ENCODE data around the gene FANCD2.
A peak's percentile ranks its signal among the peaks of the same experiment; 100 is the strongest.

Gene FANCD2

DNA sequence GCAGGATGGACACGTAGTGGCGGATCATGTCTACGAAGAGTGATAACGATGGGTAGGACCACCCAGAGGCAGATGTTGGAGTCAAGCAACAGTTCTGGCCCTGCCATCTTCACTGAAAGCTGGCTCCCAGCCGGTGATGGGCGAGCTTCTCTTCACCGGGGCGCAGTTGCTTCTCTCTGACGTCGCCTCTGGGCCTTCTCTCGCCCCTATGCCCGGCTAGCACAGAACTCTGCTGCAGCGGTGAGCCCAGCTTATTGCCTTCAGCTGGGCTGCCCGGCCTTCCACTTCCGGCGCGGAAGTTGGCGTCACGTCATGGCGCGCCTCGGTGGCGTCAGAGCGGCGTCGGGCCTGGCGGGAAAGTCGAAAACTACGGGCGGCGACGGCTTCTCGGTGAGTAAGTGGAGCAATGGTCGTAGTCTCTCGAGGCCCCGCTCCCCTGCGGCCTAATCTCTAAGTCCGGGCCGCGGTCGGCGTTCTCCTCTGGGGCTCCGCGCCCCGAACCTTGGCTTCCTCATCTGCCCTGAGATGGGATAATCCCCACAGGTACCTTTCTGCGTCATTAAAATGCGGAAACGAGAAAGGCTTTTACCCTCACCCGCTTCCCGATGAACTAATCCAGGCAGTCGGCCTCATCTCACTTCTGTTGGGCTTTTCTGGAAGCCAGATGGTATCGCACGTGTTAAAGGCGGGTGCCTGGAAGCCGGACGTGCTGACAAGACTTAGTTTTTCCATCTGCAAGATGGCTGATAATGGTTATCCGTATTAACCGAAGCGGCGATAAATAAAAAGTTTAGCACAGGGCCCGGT lies at the start of gene FANCD2:
Gene FANCD2, plus strand, starts transcription at position 354 of the 807 bp plus-strand sequence. CDS start 2,221 bp downstream, outside the sequence.
- peak within 1 kb of the TSS; percentile 81 for H3K4me3 ChIP-seq (ENCODE audit: low read depth, low read length)
- TF ChIP-seq, protein P1, sequence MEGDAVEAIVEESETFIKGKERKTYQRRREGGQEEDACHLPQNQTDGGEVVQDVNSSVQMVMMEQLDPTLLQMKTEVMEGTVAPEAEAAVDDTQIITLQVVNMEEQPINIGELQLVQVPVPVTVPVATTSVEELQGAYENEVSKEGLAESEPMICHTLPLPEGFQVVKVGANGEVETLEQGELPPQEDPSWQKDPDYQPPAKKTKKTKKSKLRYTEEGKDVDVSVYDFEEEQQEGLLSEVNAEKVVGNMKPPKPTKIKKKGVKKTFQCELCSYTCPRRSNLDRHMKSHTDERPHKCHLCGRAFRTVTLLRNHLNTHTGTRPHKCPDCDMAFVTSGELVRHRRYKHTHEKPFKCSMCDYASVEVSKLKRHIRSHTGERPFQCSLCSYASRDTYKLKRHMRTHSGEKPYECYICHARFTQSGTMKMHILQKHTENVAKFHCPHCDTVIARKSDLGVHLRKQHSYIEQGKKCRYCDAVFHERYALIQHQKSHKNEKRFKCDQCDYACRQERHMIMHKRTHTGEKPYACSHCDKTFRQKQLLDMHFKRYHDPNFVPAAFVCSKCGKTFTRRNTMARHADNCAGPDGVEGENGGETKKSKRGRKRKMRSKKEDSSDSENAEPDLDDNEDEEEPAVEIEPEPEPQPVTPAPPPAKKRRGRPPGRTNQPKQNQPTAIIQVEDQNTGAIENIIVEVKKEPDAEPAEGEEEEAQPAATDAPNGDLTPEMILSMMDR (IDR thresholded peaks at IDR 0.05; ENCODE audit: insufficient read depth, low read depth, low read length, missing control alignments), result no peak
- DNase-seq (ENCODE audit: low read depth), result peak; percentile 90

- DNase-seq (ENCODE audit: low read depth), result no peak
- no peak overlapping the region for H3K4me3 ChIP-seq (ENCODE audit: low read depth, low read length)
- TF ChIP-seq, protein P1 (IDR thresholded peaks at IDR 0.05; ENCODE audit: insufficient read depth, low read depth, low read length, missing control alignments), result no peak
These were observed 49.2 kb upstream of the FANCD2 start for GRCh38 chr3:9976721-9977709.

GRCh38 chr3:9978710-9979305 lies 47.4 kb upstream of the FANCD2 start:
- H3K4me3 ChIP-seq (ENCODE audit: low read depth, low read length), result no peak overlapping the region
- no peak for DNase-seq (ENCODE audit: low read depth)

GRCh38 chr3:9980251-9980650 lies 46.0 kb upstream of the FANCD2 start:
- TF ChIP-seq, protein P1 (IDR thresholded peaks at IDR 0.05; ENCODE audit: insufficient read depth, low read depth, low read length, missing control alignments), result no peak
- no peak for DNase-seq (ENCODE audit: low read depth)
- no peak overlapping the region for H3K4me3 ChIP-seq (ENCODE audit: low read depth, low read length)

More at GRCh38 chr3:9978710-9979305, 47.4 kb upstream of the FANCD2 start:
- TF ChIP-seq, protein P1 (IDR thresholded peaks at IDR 0.05; ENCODE audit: insufficient read depth, low read depth, low read length, missing control alignments), result no peak

- no peak for DNase-seq (ENCODE audit: low read depth)
- peak overlapping the region; percentile 67 for H3K4me3 ChIP-seq (ENCODE audit: low read depth, low read length)
- TF ChIP-seq, protein P1 (IDR thresholded peaks at IDR 0.05; ENCODE audit: insufficient read depth, low read depth, low read length, missing control alignments), result no peak
These were observed 40.0 kb upstream of the FANCD2 start for GRCh38 chr3:9986230-9986725.

GRCh38 chr3:9994086-9994844 lies 32.0 kb upstream of the FANCD2 start:
- TF ChIP-seq, protein P1 (IDR thresholded peaks at IDR 0.05; ENCODE audit: insufficient read depth, low read depth, low read length, missing control alignments), result no peak
- no peak for DNase-seq (ENCODE audit: low read depth)
- H3K4me3 ChIP-seq (ENCODE audit: low read depth, low read length), result no peak overlapping the region

Data from GM12865 (cell line).